Left hindlimb (tissue), 1 donor: ENCODE results near the gene ARRDC4.

ENCODE experiments used
- DNase-seq: peaks from one replicate; pipeline ENCODE4 v3.0.0-alpha.2; 2018

Gene ARRDC4

DNA sequence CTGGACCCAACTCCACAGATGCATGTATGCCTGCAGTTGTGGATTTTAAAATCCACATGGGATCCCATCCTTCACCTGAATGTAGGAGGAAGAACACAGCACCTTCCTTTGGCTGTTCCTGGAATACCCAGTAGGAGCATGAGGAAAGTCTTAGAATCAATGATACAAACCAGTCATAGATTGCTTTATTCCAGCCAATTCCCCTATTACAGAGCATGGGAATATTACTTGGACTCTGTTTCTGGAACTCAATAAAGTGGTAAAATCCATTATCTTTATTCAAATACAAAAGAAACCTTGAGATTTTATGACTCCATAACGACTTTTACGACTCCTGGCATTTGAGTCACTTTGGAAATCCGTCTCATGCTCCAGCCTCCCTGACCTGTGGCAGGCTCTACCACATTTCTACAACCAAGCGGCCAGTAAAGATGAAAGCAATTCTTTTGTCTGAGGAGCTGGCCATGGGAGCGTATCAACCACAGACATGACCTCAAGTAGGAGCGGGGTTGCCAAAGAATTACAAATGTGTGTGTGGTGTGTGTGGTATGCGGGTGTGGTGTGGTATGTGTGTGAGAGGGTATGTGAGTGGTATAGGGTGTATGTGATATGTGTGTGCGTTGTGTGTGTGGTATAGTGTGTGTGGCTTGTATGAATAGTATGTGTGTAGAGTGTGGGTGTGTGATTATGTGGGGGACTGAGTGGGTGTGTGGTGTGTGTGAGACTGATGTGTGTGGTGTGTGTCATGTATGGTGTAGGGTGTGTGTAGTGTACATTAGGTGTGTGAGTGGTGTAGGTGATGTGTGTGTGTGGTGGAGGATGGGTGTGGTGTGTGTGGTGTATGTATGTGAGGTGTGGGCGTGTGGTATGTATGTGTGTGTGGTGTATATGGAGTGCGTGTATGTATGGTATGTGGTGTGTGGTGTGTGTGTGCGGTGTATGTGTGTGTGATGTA lies 40.0 kb downstream of the ARRDC4 start:
- peak; percentile 52 for DNase-seq

DNA sequence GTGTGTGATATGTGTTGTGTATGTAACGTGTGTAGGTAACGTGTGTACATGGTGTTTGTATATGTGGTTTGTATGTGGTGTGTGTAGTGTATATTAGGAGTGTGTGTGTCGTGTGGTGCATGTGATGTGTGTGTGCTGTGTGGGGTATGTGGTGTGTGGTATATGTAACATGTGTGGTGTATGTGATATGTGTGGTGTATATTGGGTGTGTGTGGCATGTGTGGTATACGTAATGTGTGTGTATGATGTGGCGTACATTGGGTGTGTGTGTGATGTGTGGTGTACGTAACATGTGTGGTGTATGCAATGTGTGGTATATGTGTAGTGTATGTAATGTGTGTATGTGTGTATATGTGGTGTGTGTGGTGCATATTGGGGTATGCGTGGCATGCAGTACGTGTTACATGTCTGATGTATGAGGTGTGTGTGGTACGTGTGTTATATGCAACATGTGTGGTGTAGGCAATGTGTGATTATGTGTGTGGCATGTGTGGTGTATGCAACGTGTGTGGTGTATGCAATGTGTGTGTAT lies 41.2 kb downstream of the ARRDC4 start:
- no peak for DNase-seq

- DNase-seq = no peak
Measured at GRCh38 chr15:98002419-98002818, 41.9 kb downstream of the ARRDC4 start.

GRCh38 chr15:98002866-98003265 lies 42.4 kb downstream of the ARRDC4 start:
- DNase-seq = no peak

- DNase-seq = no peak
Measured at GRCh38 chr15:98003518-98003917, 43.0 kb downstream of the ARRDC4 start.

GRCh38 chr15:98003996-98004395 lies 43.5 kb downstream of the ARRDC4 start:
- no peak for DNase-seq

GRCh38 chr15:98005659-98006058 lies 45.2 kb downstream of the ARRDC4 start:
- no peak for DNase-seq

DNA sequence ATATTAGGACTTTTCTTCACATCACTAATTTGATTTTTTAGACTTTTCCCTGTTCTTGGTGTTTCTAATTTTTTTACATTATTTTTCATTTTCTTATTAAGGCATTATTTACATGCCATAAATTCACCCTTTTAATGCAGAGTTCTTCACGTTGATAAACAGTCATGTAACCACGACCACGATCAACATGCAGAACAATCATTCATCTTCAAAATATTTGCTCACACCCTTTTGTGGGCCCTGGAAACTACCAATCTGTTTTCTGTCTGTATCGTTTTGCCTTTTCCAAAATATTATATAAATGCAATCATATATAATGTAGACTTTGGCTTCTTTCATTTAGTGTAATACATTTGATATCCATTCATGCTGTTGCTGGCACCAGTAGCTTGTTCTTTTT lies 48.7 kb downstream of the ARRDC4 start:
- no peak for DNase-seq

- no peak for DNase-seq
Measured at GRCh38 chr15:98009971-98010370, 49.5 kb downstream of the ARRDC4 start.

DNA sequence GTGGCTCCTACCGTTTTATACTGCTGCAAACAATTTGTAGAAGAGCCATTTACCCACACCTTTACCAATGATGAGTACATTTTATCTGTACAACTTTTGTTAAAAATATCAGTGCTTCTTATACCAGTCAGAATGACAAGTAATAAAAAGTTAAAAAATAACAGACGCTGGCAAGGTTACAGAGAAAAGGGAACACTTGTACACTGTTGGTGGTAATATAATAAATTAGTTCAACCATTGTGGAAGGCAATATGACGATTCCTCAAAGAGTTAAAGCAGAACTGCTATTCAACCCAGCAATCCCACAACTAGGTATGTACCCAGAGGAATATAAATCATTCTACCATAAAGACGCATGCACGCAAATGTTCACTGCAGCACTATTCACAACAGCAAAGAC lies 51.9 kb downstream of the ARRDC4 start:
- DNase-seq = no peak

- no peak for DNase-seq
Measured at GRCh38 chr15:98013631-98014030, 53.1 kb downstream of the ARRDC4 start.

DNA sequence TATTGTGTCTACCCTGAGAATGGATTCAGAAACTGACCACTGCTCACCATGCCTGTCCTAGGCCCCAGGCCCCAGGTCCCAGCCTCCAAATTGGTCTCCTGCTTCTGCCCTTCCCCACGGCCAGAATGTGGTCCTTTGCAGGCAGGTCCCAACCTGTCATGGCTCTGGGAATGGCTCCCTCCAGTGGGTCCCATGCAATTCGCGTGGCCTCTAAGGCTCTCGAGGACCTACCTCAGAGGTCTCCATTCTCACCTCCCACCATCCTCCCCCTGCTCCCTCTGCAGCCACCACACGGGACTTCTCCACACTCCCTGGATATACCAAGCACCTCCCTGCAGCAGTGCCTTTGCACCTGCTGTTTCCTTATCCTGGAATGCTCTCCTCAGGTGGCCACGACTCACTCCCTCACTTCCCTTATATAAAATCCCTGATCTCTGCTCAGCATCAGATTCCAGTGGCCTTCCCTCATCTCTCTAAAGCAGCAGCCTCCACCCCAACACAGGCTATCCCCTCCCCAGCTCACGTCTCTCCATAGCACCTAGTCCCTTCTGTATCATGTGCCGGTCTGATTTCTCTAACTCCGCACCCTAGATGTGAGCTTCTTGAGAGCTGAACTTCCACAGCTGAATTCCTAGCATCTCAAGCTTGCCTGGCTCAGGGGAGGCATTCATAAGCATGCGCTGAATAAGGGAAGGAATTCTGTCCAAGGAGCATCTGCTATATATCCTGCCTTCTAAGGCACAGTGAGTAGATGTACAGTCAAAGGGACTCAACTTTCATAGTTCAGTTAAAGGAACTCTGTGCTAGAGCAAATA lies 56.9 kb downstream of the ARRDC4 start:
- DNase-seq = no peak

DNA sequence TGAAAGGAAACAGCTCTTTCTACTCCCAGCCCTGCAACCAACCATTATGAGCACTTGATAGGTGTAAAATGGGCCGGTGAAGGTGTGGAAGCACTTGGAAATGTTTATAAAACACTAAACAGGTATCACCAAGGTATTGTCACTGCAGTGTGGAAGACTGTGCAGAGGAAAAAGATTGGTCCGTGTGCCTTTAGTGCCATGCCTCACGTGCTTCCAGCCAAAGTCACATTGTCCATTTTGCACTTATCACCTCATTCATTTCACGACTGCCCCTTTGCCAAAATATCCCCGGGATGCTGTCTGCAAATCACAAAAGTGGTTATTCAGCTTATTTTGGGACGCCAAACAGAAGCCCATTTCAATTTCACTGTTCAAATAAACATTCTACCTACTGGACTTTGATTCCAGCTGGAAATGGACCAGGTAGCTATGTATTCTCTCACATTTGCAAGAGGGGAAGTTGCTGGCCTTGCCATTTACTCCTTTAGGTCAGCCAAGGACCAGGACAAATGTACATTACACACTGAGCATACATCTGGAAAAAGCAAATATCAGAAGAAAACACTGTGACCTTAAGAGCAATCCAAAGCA lies 58.4 kb downstream of the ARRDC4 start:
- no peak for DNase-seq
